ENCODE data around the gene ANKRD63.

ANKRD63 gene

GRCh38 chr15:40313531-40314398 is 30.9 kb upstream of the ANKRD63 start:
- no peak for DNase-seq (ENCODE audit: low read depth in 3 of 3)

GRCh38 chr15:40312370-40313158 is 29.7 kb upstream of the ANKRD63 start:
- DNase-seq (ENCODE audit: low read depth in 3 of 3): no peak

DNA sequence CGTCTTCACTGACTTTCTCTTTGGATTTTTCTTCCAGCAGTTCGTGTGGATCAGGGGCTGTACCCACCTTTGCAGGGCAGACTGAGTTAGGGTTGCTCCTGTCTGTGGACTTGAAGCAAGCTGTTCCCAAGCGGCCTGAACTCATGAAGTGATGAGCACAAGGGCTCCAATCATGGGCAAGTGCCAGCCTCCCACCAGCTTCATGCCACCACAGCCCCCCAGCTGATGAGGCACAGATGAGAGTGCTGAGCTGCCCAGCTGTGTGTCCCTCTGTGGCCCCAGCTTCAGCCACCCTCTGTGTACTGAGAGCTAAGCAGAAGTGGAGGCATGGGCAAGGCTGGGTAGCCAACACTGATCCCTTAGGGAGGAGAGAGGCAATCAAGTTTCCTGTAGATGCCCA is 28.1 kb upstream of the ANKRD63 start:
- DNase-seq (ENCODE audit: low read depth in 3 of 3): no peak

- DNase-seq (ENCODE audit: low read depth in 3 of 3): peak in 2 of 3 experiments; percentile 33 to 61
Measured at GRCh38 chr15:40310001-40310959, 27.4 kb upstream of the ANKRD63 start.

GRCh38 chr15:40309344-40309862 is 26.5 kb upstream of the ANKRD63 start:
- no peak for DNase-seq (ENCODE audit: low read depth in 3 of 3)

- DNase-seq (ENCODE audit: low read depth in 3 of 3): peak in 2 of 3 experiments; percentile 32 to 61
Measured at GRCh38 chr15:40307421-40308211, 24.8 kb upstream of the ANKRD63 start, which contains the start of gene PLCB2. TSS of gene PLCB2 (minus strand) at chr15:40307935. CDS start at chr15:40307672, 263 bp downstream.

- no peak for DNase-seq (ENCODE audit: low read depth in 3 of 3)
Measured at GRCh38 chr15:40306908-40307307, 24.0 kb upstream of the ANKRD63 start.

- DNase-seq (ENCODE audit: low read depth in 3 of 3): no peak
Measured at GRCh38 chr15:40306371-40306770, 23.5 kb upstream of the ANKRD63 start.

- no peak for DNase-seq (ENCODE audit: low read depth in 3 of 3)
Measured at GRCh38 chr15:40305281-40305680, 22.4 kb upstream of the ANKRD63 start.

- no peak for DNase-seq (ENCODE audit: low read depth in 3 of 3)
Measured at GRCh38 chr15:40303576-40303975, 20.7 kb upstream of the ANKRD63 start.

- DNase-seq (ENCODE audit: low read depth in 3 of 3): no peak
Measured at GRCh38 chr15:40302981-40303380, 20.1 kb upstream of the ANKRD63 start.

GRCh38 chr15:40302288-40302886 is 19.5 kb upstream of the ANKRD63 start:
- no peak for DNase-seq (ENCODE audit: low read depth in 3 of 3)

- no peak for DNase-seq (ENCODE audit: low read depth in 3 of 3)
Measured at GRCh38 chr15:40301467-40302179, 18.8 kb upstream of the ANKRD63 start.

- DNase-seq (ENCODE audit: low read depth in 3 of 3): no peak
Measured at GRCh38 chr15:40300771-40301170, 17.9 kb upstream of the ANKRD63 start.

DNA sequence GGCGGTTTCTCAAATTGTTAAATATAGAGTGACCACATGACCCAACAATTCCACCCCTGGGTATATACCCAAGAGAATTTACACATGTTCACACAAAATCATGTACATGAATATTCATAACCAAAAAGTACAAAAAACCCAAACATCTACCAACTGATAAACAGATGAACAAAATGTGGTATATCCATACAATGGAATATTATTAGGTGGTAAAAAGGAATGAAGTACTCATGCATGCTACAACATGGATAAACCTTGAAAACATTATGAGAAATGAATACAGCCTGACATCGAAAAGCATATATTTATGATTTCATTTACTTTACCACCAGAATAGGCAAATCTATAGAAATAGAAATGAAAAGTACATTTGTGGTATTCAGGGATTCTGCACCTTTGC is 17.5 kb upstream of the ANKRD63 start:
- no peak for DNase-seq (ENCODE audit: low read depth in 3 of 3)

GRCh38 chr15:40298216-40298935 is 15.5 kb upstream of the ANKRD63 start:
- no peak for DNase-seq (ENCODE audit: low read depth in 3 of 3)

- DNase-seq (ENCODE audit: low read depth in 3 of 3): no peak
Measured at GRCh38 chr15:40297356-40297755, 14.5 kb upstream of the ANKRD63 start.

DNA sequence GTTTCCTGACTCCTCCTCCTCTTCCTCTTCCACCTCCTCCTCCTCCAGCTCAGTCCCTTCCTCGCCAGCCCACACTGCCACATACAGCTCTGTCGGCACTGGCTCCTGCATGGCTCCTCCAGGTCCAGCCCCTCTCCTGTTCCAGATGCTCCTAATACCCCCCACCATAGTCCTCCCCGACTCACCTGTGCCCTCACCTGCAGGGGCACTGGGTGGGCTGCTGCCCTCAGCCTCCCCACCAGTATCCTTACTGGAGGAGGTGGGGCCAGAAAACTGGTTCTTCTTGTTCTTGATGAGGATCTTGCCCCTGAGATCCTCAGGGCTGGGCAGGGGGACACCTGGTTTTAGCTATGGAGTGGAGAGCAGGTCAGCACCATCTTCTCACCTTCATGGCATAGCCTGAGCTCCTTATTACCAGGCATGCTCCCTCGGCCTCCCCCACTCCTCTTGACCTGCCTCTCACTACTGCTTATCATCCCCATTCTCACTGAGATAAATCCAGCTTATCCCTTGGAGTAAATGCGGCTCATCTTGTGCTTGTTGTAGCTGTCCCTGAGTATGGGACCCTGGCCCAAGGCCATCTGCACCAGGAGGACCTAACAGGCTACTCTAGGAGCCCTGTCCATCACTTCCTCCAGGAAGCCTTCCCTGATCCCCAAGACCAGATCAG is 13.8 kb upstream of the ANKRD63 start:
- no peak for DNase-seq (ENCODE audit: low read depth in 3 of 3)
